Neural cell (in vitro differentiated cells): ENCODE results near the gene DHX16. TPM values are rescaled to one million over a fixed set of nuclear protein-coding genes. Genes with fewer than 3 reads are reported as not detected.

Experiments
- H2AFZ ChIP-seq: fragments of 200-600, 300-800 bp; sonication (generic), shearing (Covaris generic); 2 replicates; pipeline ENCODE4 v1.6.0; 2014; ENCODE audit warnings: low read depth, mild to moderate bottlenecking, antibody characterized with exemption, low read length, moderate library complexity
- H3F3A ChIP-seq: fragments of 200-600 bp; shearing (Covaris generic); 2 replicates; pipeline ENCODE4 v1.6.1; 2016; ENCODE audit warnings: mild to moderate bottlenecking, moderate library complexity, mixed read lengths, antibody characterized with exemption, low read length; ENCODE audit not compliant: insufficient read depth, poor library complexity, severe bottlenecking
- H3K27ac ChIP-seq: fragments of 200-600, 300-800 bp; sonication (generic), shearing (Covaris generic); 2 replicates; pipeline ENCODE4 v1.5.1; 2014; ENCODE audit warnings: mild to moderate bottlenecking, low read length, moderate library complexity
- H3K27me3 ChIP-seq: fragments of 300-800, 200-600 bp; sonication (generic), shearing (Covaris generic); 2 replicates; pipeline ENCODE4 v1.6.0; 2014; ENCODE audit warnings: mild to moderate bottlenecking, low read depth, low read length, moderate library complexity; ENCODE audit not compliant: insufficient read depth
- H3K36me3 ChIP-seq: fragments of 300-800, 200-600 bp; sonication (generic), shearing (Covaris generic); 2 replicates; pipeline ENCODE4 v1.5.1; 2014; ENCODE audit warnings: mild to moderate bottlenecking, antibody characterized with exemption, low read length, moderate library complexity; ENCODE audit not compliant: insufficient read depth
- H3K4me2 ChIP-seq: fragments of 300-800, 200-600 bp; sonication (generic), shearing (Covaris generic); 2 replicates; pipeline ENCODE4 v1.6.0; 2014; ENCODE audit warnings: mild to moderate bottlenecking, low read length
- H3K4me3 ChIP-seq: fragments of 300-800, 200-600 bp; sonication (generic), shearing (Covaris generic); 2 replicates; pipeline ENCODE4 v1.5.1; 2014; ENCODE audit warnings: mild to moderate bottlenecking, low read length, moderate library complexity
- H3K79me2 ChIP-seq: fragments of 200-600 bp; shearing (Covaris generic); replicated peaks from 2 replicates; pipeline ENCODE4 v1.6.0; 2014; ENCODE audit warnings: mild to moderate bottlenecking, low read length, moderate library complexity; ENCODE audit not compliant: insufficient read depth
- H3K9ac ChIP-seq: fragments of 300-800, 200-600 bp; sonication (generic), shearing (Covaris generic); 2 replicates; pipeline ENCODE4 v1.6.1; 2016; ENCODE audit warnings: mild to moderate bottlenecking, low read length, mixed read lengths
- H3K9me2 ChIP-seq: fragments of 200-600 bp; shearing (Covaris generic); 2 replicates; pipeline ENCODE4 v1.6.1; 2016; ENCODE audit warnings: mild to moderate bottlenecking, low read length, mixed read lengths; ENCODE audit not compliant: insufficient read depth
- H3K9me3 ChIP-seq: fragments of 200-600, 300-800 bp; sonication (generic), shearing (Covaris generic); 2 replicates; pipeline ENCODE4 v1.6.1; 2016; ENCODE audit warnings: mild to moderate bottlenecking, mixed run types, low read length, moderate library complexity, mixed read lengths
- H4K20me1 ChIP-seq: fragments of 200-600 bp; shearing (Covaris generic); 2 replicates; pipeline ENCODE4 v1.6.1; 2016; ENCODE audit warnings: mild to moderate bottlenecking, mixed run types; ENCODE audit not compliant: insufficient read depth
- CTCF ChIP-seq: fragments of 450-650 bp; IDR thresholded peaks from 2 replicates; pipeline ENCODE4 v1.5.1; 2014; ENCODE audit warnings: antibody characterized with exemption, mild to moderate bottlenecking, moderate library complexity; ENCODE audit not compliant: poor library complexity, severe bottlenecking
- EP300 ChIP-seq: fragments of 450-650 bp; conservative IDR thresholded peaks from 2 replicates; pipeline ENCODE4 v1.6.1; 2014; ENCODE audit warnings: antibody characterized with exemption, mild to moderate bottlenecking, moderate library complexity; ENCODE audit not compliant: poor library complexity, severe bottlenecking
- EZH2 ChIP-seq: fragments of 200-600, 300-800 bp; shearing (Covaris generic), sonication (generic); IDR thresholded peaks from 2 replicates; pipeline ENCODE4 v1.6.1; 2014; ENCODE audit warnings: antibody characterized with exemption, low read length, borderline replicate concordance, mild to moderate bottlenecking; ENCODE audit not compliant: insufficient read depth, poor library complexity, severe bottlenecking
- MXI1 ChIP-seq: fragments of 450-650 bp; conservative IDR thresholded peaks from 2 replicates; pipeline ENCODE4 v1.6.1; 2014; ENCODE audit warnings: antibody characterized with exemption, mild to moderate bottlenecking; ENCODE audit not compliant: poor library complexity, severe bottlenecking
- POLR2AphosphoS5 ChIP-seq: IDR thresholded peaks from 2 replicates; pipeline ENCODE4 v1.6.1; 2012
- RAD21 ChIP-seq: fragments of 450-650 bp; conservative IDR thresholded peaks from 2 replicates; pipeline ENCODE4 v1.6.1; 2014; ENCODE audit warnings: antibody characterized with exemption, mild to moderate bottlenecking, moderate library complexity
- REST ChIP-seq: IDR thresholded peaks from 2 replicates; pipeline ENCODE4 v1.6.1; 2012; ENCODE audit warnings: borderline replicate concordance
- SMC3 ChIP-seq: fragments of 450-650 bp; conservative IDR thresholded peaks from 2 replicates; pipeline ENCODE4 v1.6.1; 2014; ENCODE audit warnings: antibody characterized with exemption, mild to moderate bottlenecking, moderate library complexity; ENCODE audit not compliant: poor library complexity
- TAF1 ChIP-seq: IDR thresholded peaks from 2 replicates; pipeline ENCODE4 v1.6.1; 2012; ENCODE audit warnings: low read depth
- polyA plus RNA-seq: library from polyadenylated mRNA; depleted of rRNA; stranded (reverse); fragments of >200 nt; gene quantifications from 2 replicates; pipeline ENCODE4 v1.2.3, GENCODE V29; 2014

DHX16 gene
- polyA plus RNA-seq, 1 donor from 2014 or later, result 29.1 TPM

- Histone ChIP-seq H3K27me3 (no peaks in the 10 kb centered on the region), H3F3A (no peaks in the 10 kb centered on the region), H3K9ac (peak overlapping the region; percentile 100), H4K20me1 (peaks cover 44% of the 10 kb centered on the region), H3K4me3 (peak overlapping the region; percentile 99), H3K36me3 (no peaks in the 10 kb centered on the region), H3K9me2 (no peaks in the 10 kb centered on the region), H3K79me2 (peaks cover 87% of the 10 kb centered on the region), H3K9me3 (no peaks in the 10 kb centered on the region), H2AFZ (no peak overlapping the region), H3K27ac (no peak overlapping the region), H3K4me2 (peak overlapping the region; percentile 94)
- TF ChIP-seq TAF1 (no peak), POLR2AphosphoS5 (no peak), REST (no peak), EP300 (no peak), CTCF (no peak), MXI1 (no peak)
Observed at GRCh38 chr6:30684386-30685156, 11.8 kb upstream of the DHX16 start.

GRCh38 chr6:30683980-30684338 lies 11.2 kb upstream of the DHX16 start:
- H3K4me3 ChIP-seq, result peak overlapping the region; percentile 99
- peaks cover 46% of the 10 kb centered on the region for H4K20me1 ChIP-seq
- no peak overlapping the region for H3K27ac ChIP-seq
- H3K79me2 ChIP-seq, result peaks cover 84% of the 10 kb centered on the region
- no peaks in the 10 kb centered on the region for H3K36me3 ChIP-seq
- peak overlapping the region; percentile 100 for H3K9ac ChIP-seq
- H3F3A ChIP-seq, result no peaks in the 10 kb centered on the region
- TF ChIP-seq SMC3 (no peak), EZH2 (no peak), CTCF (no peak), POLR2AphosphoS5 (no peak), TAF1 (no peak), RAD21 (no peak), EP300 (no peak), MXI1 (no peak), REST (no peak)
- H3K27me3 ChIP-seq, result no peaks in the 10 kb centered on the region
- H3K4me2 ChIP-seq, result peak overlapping the region; percentile 94
- H2AFZ ChIP-seq, result no peak overlapping the region
- no peaks in the 10 kb centered on the region for H3K9me2 ChIP-seq
- H3K9me3 ChIP-seq, result no peaks in the 10 kb centered on the region
